ENCODE results near the gene RUNX3.

GRCh38 chr1:24961961-24962861, 32.1 kb upstream of the RUNX3 start:
- TF ChIP-seq CTCF (IDR thresholded peaks at IDR 0.05 in 2 of 3, conservative IDR thresholded peaks at IDR 0.05 in 1 of 3; ENCODE audit: borderline replicate concordance in 1 of 3, insufficient read depth in 1 of 3, low read depth in 2 of 3, low read length in 2 of 3) (no peak), EZH2 (IDR thresholded peaks at IDR 0.05) (no peak), JUND (IDR thresholded peaks at IDR 0.05) (no peak), POLR2A (IDR thresholded peaks at IDR 0.05; ENCODE audit: borderline replicate concordance, extremely low read depth, insufficient read depth, insufficient read length) (no peak)
